ENCODE data around the gene P2RY6.

The P2RY6 gene

GRCh38 chr11:73225851-73226250 is 46.3 kb upstream of the P2RY6 start:
- no peak for TF ChIP-seq CTCF (IDR thresholded peaks at IDR 0.05; ENCODE audit: borderline replicate concordance, extremely low read depth, low read length, poor library complexity, severe bottlenecking)
- TF ChIP-seq EZH2 (IDR thresholded peaks at IDR 0.05; ENCODE audit: borderline replicate concordance, low read depth, low read length, severe bottlenecking), result no peak
- Histone ChIP-seq H4K20me1 (ENCODE audit: insufficient read depth, low read length) (no peaks in the 10 kb centered on the region), H2AFZ (ENCODE audit: low read depth, low read length) (no peak overlapping the region), H3K79me2 (ENCODE audit: insufficient read depth, low read length) (no peaks in the 10 kb centered on the region), H3K9me3 (ENCODE audit: insufficient read depth, low read length, severe bottlenecking) (no peaks in the 10 kb centered on the region), H3K27me3 (ENCODE audit: insufficient read depth, low read length, poor library complexity) (no peaks in the 10 kb centered on the region), H3K36me3 (ENCODE audit: insufficient read depth, low read length) (no peaks in the 10 kb centered on the region), H3K4me2 (ENCODE audit: insufficient read depth, low read length) (no peak overlapping the region), H3K4me3 (ENCODE audit: low read depth in 1 of 2, low read length in 2 of 2) (no peak overlapping the region), H3K4me1 (ENCODE audit: insufficient read depth, low read length) (peaks cover 29% of the 10 kb centered on the region), H3K27ac (ENCODE audit: low read length) (no peak overlapping the region), H3K9ac (ENCODE audit: low read depth, low read length) (no peak overlapping the region)
- ATAC-seq (ENCODE audit: insufficient read depth, low read depth) (no peak), DNase-seq (no peak)

- Histone ChIP-seq H3K9me3 (ENCODE audit: insufficient read depth, low read length, severe bottlenecking) (no peaks in the 10 kb centered on the region), H4K20me1 (ENCODE audit: insufficient read depth, low read length) (no peaks in the 10 kb centered on the region), H2AFZ (ENCODE audit: low read depth, low read length) (no peak overlapping the region), H3K36me3 (ENCODE audit: insufficient read depth, low read length) (no peaks in the 10 kb centered on the region), H3K27me3 (ENCODE audit: insufficient read depth, low read length, poor library complexity) (no peaks in the 10 kb centered on the region), H3K4me2 (ENCODE audit: insufficient read depth, low read length) (no peak overlapping the region), H3K9ac (ENCODE audit: low read depth, low read length) (no peak overlapping the region), H3K27ac (ENCODE audit: low read length) (no peak overlapping the region), H3K4me1 (ENCODE audit: insufficient read depth, low read length) (peaks cover 23% of the 10 kb centered on the region), H3K79me2 (ENCODE audit: insufficient read depth, low read length) (no peaks in the 10 kb centered on the region), H3K4me3 (ENCODE audit: low read depth in 1 of 2, low read length in 2 of 2) (no peak overlapping the region)
- no peak for ATAC-seq (ENCODE audit: insufficient read depth, low read depth)
- TF ChIP-seq CTCF (IDR thresholded peaks at IDR 0.05; ENCODE audit: borderline replicate concordance, extremely low read depth, low read length, poor library complexity, severe bottlenecking), result no peak
- no peak for TF ChIP-seq EZH2 (IDR thresholded peaks at IDR 0.05; ENCODE audit: borderline replicate concordance, low read depth, low read length, severe bottlenecking)
- DNase-seq, result no peak
These were observed 45.7 kb upstream of the P2RY6 start for GRCh38 chr11:73226297-73227006.

- H3K27ac ChIP-seq (ENCODE audit: low read length), result no peak overlapping the region
- no peak for ATAC-seq (ENCODE audit: insufficient read depth, low read depth)
These were observed 44.4 kb upstream of the P2RY6 start for GRCh38 chr11:73227571-73228211.

More at GRCh38 chr11:73227571-73228211, 44.4 kb upstream of the P2RY6 start:
- no peak overlapping the region for H2AFZ ChIP-seq (ENCODE audit: low read depth, low read length)
- H3K36me3 ChIP-seq (ENCODE audit: insufficient read depth, low read length), result no peaks in the 10 kb centered on the region
- H3K9ac ChIP-seq (ENCODE audit: low read depth, low read length), result no peak overlapping the region
- TF ChIP-seq EZH2 (IDR thresholded peaks at IDR 0.05; ENCODE audit: borderline replicate concordance, low read depth, low read length, severe bottlenecking) (no peak), CTCF (IDR thresholded peaks at IDR 0.05; ENCODE audit: borderline replicate concordance, extremely low read depth, low read length, poor library complexity, severe bottlenecking) (no peak)
- no peak overlapping the region for H3K4me3 ChIP-seq (ENCODE audit: low read depth in 1 of 2, low read length in 2 of 2)
- H3K4me1 ChIP-seq (ENCODE audit: insufficient read depth, low read length), result peaks cover 14% of the 10 kb centered on the region; the same call in 1 of the 2 replicates
- H3K9me3 ChIP-seq (ENCODE audit: insufficient read depth, low read length, severe bottlenecking), result no peaks in the 10 kb centered on the region
- no peak for DNase-seq
- H3K79me2 ChIP-seq (ENCODE audit: insufficient read depth, low read length), result no peaks in the 10 kb centered on the region
- H4K20me1 ChIP-seq (ENCODE audit: insufficient read depth, low read length), result no peaks in the 10 kb centered on the region
- H3K27me3 ChIP-seq (ENCODE audit: insufficient read depth, low read length, poor library complexity), result no peaks in the 10 kb centered on the region
- H3K4me2 ChIP-seq (ENCODE audit: insufficient read depth, low read length), result no peak overlapping the region

Data from DND-41 (cell line).